Measurements from ENCODE around the gene NCAM1.
"Not testable (repeated sequence)": the region's sequence is repeated elsewhere in the genome, so short reads cannot be mapped to it uniquely, and the experiment has no call there.

Gene NCAM1

GRCh38 chr11:112961146-112961668, at the start of gene NCAM1:
Gene NCAM1 (plus strand): TSS chr11:112961420.
- no peak within 1 kb of the TSS for H3K27ac ChIP-seq
- TF ChIP-seq CTCF (IDR thresholded peaks at IDR 0.05) (no peak), ZFX (IDR thresholded peaks at IDR 0.05; ENCODE audit: borderline replicate concordance) (no peak)

- no peak overlapping the region for H3K27ac ChIP-seq
- TF ChIP-seq ZFX (IDR thresholded peaks at IDR 0.05; ENCODE audit: borderline replicate concordance) (no peak), CTCF (IDR thresholded peaks at IDR 0.05) (no peak)
Measured at GRCh38 chr11:112922606-112923005, 38.6 kb upstream of the NCAM1 start.

- H3K27ac ChIP-seq = not testable (repeated sequence)
Measured at GRCh38 chr11:112924836-112925235, 36.4 kb upstream of the NCAM1 start.

- H3K27ac ChIP-seq = no peak overlapping the region
- TF ChIP-seq ZFX (IDR thresholded peaks at IDR 0.05; ENCODE audit: borderline replicate concordance) (no peak), CTCF (IDR thresholded peaks at IDR 0.05) (no peak)
Measured at GRCh38 chr11:112925516-112926310, 35.5 kb upstream of the NCAM1 start.

- TF ChIP-seq ZFX (IDR thresholded peaks at IDR 0.05; ENCODE audit: borderline replicate concordance) = no peak
- TF ChIP-seq CTCF (IDR thresholded peaks at IDR 0.05) = no peak
- no peak overlapping the region for H3K27ac ChIP-seq
Measured at GRCh38 chr11:112928136-112928535, 33.1 kb upstream of the NCAM1 start.

GRCh38 chr11:112929432-112929831, 31.8 kb upstream of the NCAM1 start:
- H3K27ac ChIP-seq = no peak overlapping the region
- TF ChIP-seq CTCF (IDR thresholded peaks at IDR 0.05) (no peak), ZFX (IDR thresholded peaks at IDR 0.05; ENCODE audit: borderline replicate concordance) (no peak)

- no peak overlapping the region for H3K27ac ChIP-seq
- TF ChIP-seq CTCF (IDR thresholded peaks at IDR 0.05) (no peak), ZFX (IDR thresholded peaks at IDR 0.05; ENCODE audit: borderline replicate concordance) (no peak)
Measured at GRCh38 chr11:112931703-112932102, 29.5 kb upstream of the NCAM1 start.

All from 22Rv1 (cell line).